Activated T-helper 17 cell treated with anti-CD3 and anti-CD28 coated beads, Interleukin-2, amount 50 U/mL, for 72 hours (primary cell): Measurements from ENCODE around the gene GALNT11. TPM values are rescaled to one million over a fixed set of nuclear protein-coding genes. Genes with fewer than 3 reads are reported as not detected.

Experiments used
- ATAC-seq: fragments of 150-1000 bp; cut with Tn5 transposase; replicated peaks from 2 replicates; pipeline ENCODE4 v1.10.0; 2021; ENCODE audit warnings: mild to moderate bottlenecking, moderate library complexity
- H3K27ac Mint-ChIP-seq: one replicate; pipeline ENCODE4 v1.8.0; 2022; ENCODE audit warnings: mixed read lengths
- H3K27me3 Mint-ChIP-seq: one replicate; pipeline ENCODE4 v1.8.0; 2022; ENCODE audit warnings: mixed read lengths
- H3K36me3 Mint-ChIP-seq: one replicate; pipeline ENCODE4 v1.8.0; 2022; ENCODE audit warnings: low read depth, mild to moderate bottlenecking, mixed read lengths
- H3K4me1 Mint-ChIP-seq: one replicate; pipeline ENCODE4 v1.8.0; 2022; ENCODE audit warnings: mixed read lengths
- H3K4me3 Mint-ChIP-seq: one replicate; pipeline ENCODE4 v1.8.0; 2022; ENCODE audit warnings: mild to moderate bottlenecking, mixed read lengths
- H3K9me3 Mint-ChIP-seq: one replicate; pipeline ENCODE4 v1.8.0; 2022; ENCODE audit warnings: mixed read lengths
- total RNA-seq, 2 donors: library from RNA; stranded (reverse); gene quantifications; one replicate each; pipeline ENCODE4 v1.2.3, GENCODE V29; 2022

The GALNT11 gene
- total RNA-seq, 2 donors from 2014 or later = 18.9 to 20.3 TPM

DNA sequence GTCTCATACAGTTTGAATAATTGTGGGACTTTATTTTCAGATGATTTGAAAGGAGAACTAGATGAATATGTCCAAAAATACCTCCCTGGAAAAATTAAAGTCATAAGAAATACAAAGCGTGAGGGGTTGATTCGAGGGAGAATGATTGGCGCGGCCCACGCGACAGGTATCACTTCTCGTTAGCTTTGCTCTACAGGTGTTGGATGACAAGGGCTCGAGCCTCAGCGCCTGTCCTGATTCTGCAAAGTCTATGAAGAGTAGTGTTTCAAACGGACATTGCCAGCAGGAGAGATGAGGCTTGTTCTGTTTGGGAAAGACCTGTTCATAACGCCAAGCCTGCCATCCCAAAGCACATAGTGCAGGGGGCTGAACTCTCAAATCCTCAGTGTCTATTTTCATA lies 79.7 kb downstream of the GALNT11 start:
- no peaks in the 10 kb centered on the region for H3K9me3 Mint-ChIP-seq
- peaks cover 4% of the 10 kb centered on the region for H3K4me1 Mint-ChIP-seq
- no peak overlapping the region for H3K4me3 Mint-ChIP-seq
- H3K27ac Mint-ChIP-seq = no peak overlapping the region
- H3K36me3 Mint-ChIP-seq = peaks cover 79% of the 10 kb centered on the region
- ATAC-seq = no peak
- no peaks in the 10 kb centered on the region for H3K27me3 Mint-ChIP-seq

DNA sequence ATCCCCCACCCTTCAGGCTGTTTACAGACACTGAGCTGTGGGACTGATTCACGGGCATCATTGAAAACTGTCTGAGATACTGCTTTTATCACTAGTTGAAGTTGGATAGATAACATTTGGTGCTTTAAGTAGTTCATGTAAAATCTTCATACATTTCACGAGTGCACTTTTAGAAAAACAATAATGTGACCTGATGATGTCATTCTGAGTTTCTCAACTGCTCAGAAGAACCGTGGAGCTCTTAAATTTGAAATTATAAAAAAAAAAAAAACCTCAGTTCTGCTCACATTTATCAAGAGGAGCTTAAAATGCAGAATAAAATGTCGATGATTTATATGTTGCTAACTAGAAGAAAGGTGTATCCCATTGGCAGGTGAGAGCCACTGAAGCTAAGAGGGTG lies 81.5 kb downstream of the GALNT11 start:
- ATAC-seq = no peak
- H3K4me3 Mint-ChIP-seq = no peak overlapping the region
- H3K27me3 Mint-ChIP-seq = no peaks in the 10 kb centered on the region
- H3K9me3 Mint-ChIP-seq = no peaks in the 10 kb centered on the region
- H3K27ac Mint-ChIP-seq = peak overlapping the region; percentile 46
- peaks cover 76% of the 10 kb centered on the region for H3K36me3 Mint-ChIP-seq
- H3K4me1 Mint-ChIP-seq = peaks cover 4% of the 10 kb centered on the region

DNA sequence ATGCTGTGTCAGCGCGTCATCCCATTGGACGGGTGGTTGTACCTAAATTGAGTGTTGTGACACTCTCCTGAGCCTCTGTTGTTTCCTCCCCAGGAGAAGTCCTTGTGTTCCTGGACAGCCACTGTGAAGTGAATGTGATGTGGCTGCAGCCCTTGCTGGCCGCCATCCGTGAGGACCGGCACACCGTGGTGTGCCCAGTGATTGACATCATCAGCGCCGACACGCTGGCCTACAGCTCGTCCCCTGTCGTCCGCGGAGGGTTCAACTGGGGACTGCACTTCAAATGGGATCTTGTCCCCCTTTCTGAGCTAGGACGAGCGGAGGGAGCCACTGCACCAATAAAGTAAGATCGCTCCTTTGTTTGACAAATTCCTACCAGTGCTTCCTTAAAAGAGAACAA lies 82.5 kb downstream of the GALNT11 start:
- H3K36me3 Mint-ChIP-seq = peaks cover 68% of the 10 kb centered on the region
- H3K27ac Mint-ChIP-seq = no peak overlapping the region
- H3K27me3 Mint-ChIP-seq = no peaks in the 10 kb centered on the region
- peaks cover 4% of the 10 kb centered on the region for H3K4me1 Mint-ChIP-seq
- no peaks in the 10 kb centered on the region for H3K9me3 Mint-ChIP-seq
- H3K4me3 Mint-ChIP-seq = no peak overlapping the region
- no peak for ATAC-seq

DNA sequence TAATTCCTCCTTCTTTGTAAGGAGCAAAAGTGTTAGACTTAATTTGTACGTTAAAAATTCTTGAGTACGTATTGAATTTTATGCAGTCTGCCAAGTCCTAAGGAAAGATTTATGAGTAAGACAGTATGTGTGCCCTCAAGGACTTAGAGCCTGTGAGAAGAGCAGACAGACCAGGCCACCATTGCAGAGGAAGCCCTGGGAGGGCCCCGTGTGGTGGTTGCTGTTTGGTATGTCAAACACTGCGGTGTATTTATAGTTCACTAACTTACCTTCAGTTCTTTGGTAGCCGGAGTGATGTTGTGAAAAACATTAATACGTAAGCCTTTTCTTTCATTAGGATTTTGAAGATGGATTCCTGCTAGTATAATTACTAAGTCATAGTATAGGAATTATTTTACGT lies 82.9 kb downstream of the GALNT11 start:
- Mint-ChIP-seq H3K27me3 (no peaks in the 10 kb centered on the region), H3K9me3 (no peaks in the 10 kb centered on the region), H3K27ac (no peak overlapping the region), H3K4me1 (peaks cover 4% of the 10 kb centered on the region), H3K36me3 (peaks cover 68% of the 10 kb centered on the region), H3K4me3 (no peak overlapping the region)
- ATAC-seq = no peak

DNA sequence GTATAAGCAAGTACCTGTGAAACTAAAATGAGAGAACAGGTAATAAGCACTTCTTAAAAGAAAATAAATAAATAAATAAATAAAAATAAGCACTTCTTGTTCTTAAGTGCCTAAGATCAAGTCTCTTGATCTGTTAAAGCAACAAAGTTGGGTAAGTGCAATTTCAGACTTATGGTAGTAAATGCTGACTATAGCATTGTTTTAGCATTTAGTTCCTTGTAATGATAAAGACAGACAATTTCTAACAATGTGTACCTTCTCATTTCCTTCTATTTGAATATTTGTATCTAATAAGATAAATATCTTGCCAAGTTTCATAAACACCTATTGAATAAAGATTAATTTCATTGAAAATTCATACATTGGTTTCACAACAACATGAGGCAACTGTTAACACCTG lies 87.4 kb downstream of the GALNT11 start:
- peaks cover 65% of the 10 kb centered on the region for H3K36me3 Mint-ChIP-seq
- no peaks in the 10 kb centered on the region for H3K9me3 Mint-ChIP-seq
- no peaks in the 10 kb centered on the region for H3K27me3 Mint-ChIP-seq
- no peak for ATAC-seq
- peaks cover 4% of the 10 kb centered on the region for H3K4me1 Mint-ChIP-seq
- no peak overlapping the region for H3K4me3 Mint-ChIP-seq
- H3K27ac Mint-ChIP-seq = no peak overlapping the region

DNA sequence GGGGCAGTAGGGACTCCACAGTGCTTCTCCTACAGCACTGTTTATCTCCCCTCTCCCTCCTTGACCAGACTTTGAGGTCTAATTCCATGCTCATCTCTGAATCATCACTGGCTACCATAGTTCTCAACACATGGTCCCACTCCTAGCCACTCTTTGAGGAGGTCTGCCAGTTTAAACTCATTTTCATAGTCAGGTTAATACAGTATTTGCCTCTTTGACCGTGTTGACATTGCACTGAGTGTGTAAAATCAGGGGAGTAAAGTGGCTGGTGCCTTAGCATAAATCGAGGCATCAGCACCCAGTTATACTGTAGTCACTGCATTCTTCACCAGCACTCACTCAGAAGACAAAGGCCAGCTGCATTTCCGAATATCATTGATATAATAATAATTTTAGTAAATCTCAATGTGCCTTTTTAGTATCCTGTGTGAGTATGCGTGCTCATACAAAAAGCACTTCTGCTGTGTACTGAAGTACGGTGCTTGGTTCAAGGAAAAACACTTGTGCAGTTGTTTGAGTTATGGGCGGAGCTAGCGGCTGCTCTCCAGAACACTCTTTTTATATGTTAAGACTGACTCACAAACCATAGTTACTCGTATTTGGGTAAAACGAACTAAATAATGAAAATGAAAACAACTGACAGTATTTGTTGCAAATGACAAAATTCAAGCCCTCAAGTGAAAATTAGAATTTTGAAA lies 89.7 kb downstream of the GALNT11 start:
- Mint-ChIP-seq H3K9me3 (no peaks in the 10 kb centered on the region), H3K4me1 (no peaks in the 10 kb centered on the region), H3K27me3 (no peaks in the 10 kb centered on the region), H3K36me3 (peaks cover 65% of the 10 kb centered on the region), H3K4me3 (no peak overlapping the region), H3K27ac (no peak overlapping the region)
- no peak for ATAC-seq

GRCh38 chr7:152117356-152117755 lies 91.9 kb downstream of the GALNT11 start:
- H3K4me3 Mint-ChIP-seq = no peak overlapping the region
- H3K9me3 Mint-ChIP-seq = no peaks in the 10 kb centered on the region
- no peaks in the 10 kb centered on the region for H3K27me3 Mint-ChIP-seq
- peaks cover 2% of the 10 kb centered on the region for H3K4me1 Mint-ChIP-seq
- H3K27ac Mint-ChIP-seq = no peak overlapping the region
- peaks cover 77% of the 10 kb centered on the region for H3K36me3 Mint-ChIP-seq
- ATAC-seq = no peak

- ATAC-seq = no peak
- H3K4me1 Mint-ChIP-seq = peaks cover 7% of the 10 kb centered on the region
- peaks cover 4% of the 10 kb centered on the region for H3K9me3 Mint-ChIP-seq
- H3K36me3 Mint-ChIP-seq = peaks cover 85% of the 10 kb centered on the region
- no peaks in the 10 kb centered on the region for H3K27me3 Mint-ChIP-seq
- no peak overlapping the region for H3K4me3 Mint-ChIP-seq
- H3K27ac Mint-ChIP-seq = peak overlapping the region; percentile 38
Measured at GRCh38 chr7:152120210-152120609, 94.7 kb downstream of the GALNT11 start.

DNA sequence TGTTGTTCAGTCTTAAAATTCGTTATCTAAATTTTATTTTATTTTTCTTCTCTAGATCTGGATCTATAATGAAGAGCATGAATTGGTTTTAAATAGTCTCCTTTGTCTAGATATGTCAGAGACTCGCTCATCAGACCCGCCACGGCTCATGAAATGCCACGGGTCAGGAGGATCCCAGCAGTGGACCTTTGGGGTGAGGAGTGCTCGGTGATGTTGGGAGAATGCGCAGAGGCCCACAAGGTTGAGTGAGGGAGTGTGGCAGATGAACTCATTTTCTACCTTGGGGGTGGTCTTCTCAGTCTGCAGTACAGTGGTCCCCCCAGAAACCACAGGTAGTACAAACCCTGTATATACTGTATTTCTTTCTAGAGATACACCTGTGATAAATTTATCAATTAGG lies 95.3 kb downstream of the GALNT11 start:
- H3K36me3 Mint-ChIP-seq = peaks cover 90% of the 10 kb centered on the region
- H3K27me3 Mint-ChIP-seq = no peaks in the 10 kb centered on the region
- no peak for ATAC-seq
- H3K4me3 Mint-ChIP-seq = no peak overlapping the region
- peaks cover 4% of the 10 kb centered on the region for H3K9me3 Mint-ChIP-seq
- H3K4me1 Mint-ChIP-seq = peaks cover 7% of the 10 kb centered on the region
- H3K27ac Mint-ChIP-seq = peak overlapping the region; percentile 38

GRCh38 chr7:152121432-152121831 lies 96.0 kb downstream of the GALNT11 start:
- no peak for ATAC-seq
- H3K4me1 Mint-ChIP-seq = peaks cover 7% of the 10 kb centered on the region
- H3K27me3 Mint-ChIP-seq = no peaks in the 10 kb centered on the region
- peaks cover 93% of the 10 kb centered on the region for H3K36me3 Mint-ChIP-seq
- H3K4me3 Mint-ChIP-seq = no peak overlapping the region
- H3K9me3 Mint-ChIP-seq = peaks cover 4% of the 10 kb centered on the region
- H3K27ac Mint-ChIP-seq = no peak overlapping the region

- ATAC-seq = no peak
- Mint-ChIP-seq H3K27me3 (no peaks in the 10 kb centered on the region), H3K4me3 (no peak overlapping the region), H3K27ac (peak overlapping the region; percentile 59), H3K4me1 (peaks cover 7% of the 10 kb centered on the region), H3K36me3 (peaks cover 96% of the 10 kb centered on the region), H3K9me3 (peaks cover 4% of the 10 kb centered on the region)
Measured at GRCh38 chr7:152122540-152122939, 97.1 kb downstream of the GALNT11 start.

DNA sequence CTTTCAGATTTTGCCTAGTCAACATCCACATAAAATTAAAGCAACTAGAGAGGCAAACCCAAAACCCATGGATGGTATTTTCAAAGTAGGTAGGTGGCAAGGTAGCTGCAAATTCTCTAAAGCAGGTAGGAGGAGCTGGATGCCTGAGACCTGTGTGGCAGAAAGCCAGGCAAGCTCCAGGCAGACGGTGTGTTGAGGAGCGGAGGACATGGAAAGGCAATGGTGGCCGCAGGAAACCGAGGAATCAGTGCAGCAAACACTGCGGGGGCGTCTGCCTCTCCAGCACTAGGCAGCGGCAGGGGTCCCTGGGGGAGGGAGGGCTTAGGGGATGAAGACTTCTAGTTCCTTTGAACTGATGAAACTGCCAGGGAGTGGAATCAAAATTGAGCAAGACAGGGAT lies 101.3 kb downstream of the GALNT11 start:
- no peak overlapping the region for H3K4me3 Mint-ChIP-seq
- H3K4me1 Mint-ChIP-seq = peaks cover 7% of the 10 kb centered on the region
- no peak for ATAC-seq
- H3K36me3 Mint-ChIP-seq = peaks cover 91% of the 10 kb centered on the region
- peaks cover 4% of the 10 kb centered on the region for H3K9me3 Mint-ChIP-seq
- no peaks in the 10 kb centered on the region for H3K27me3 Mint-ChIP-seq
- no peak overlapping the region for H3K27ac Mint-ChIP-seq

- H3K27me3 Mint-ChIP-seq = no peaks in the 10 kb centered on the region
- peaks cover 89% of the 10 kb centered on the region for H3K36me3 Mint-ChIP-seq
- peaks cover 4% of the 10 kb centered on the region for H3K9me3 Mint-ChIP-seq
- H3K4me1 Mint-ChIP-seq = peaks cover 7% of the 10 kb centered on the region
- no peak overlapping the region for H3K4me3 Mint-ChIP-seq
- no peak for ATAC-seq
- H3K27ac Mint-ChIP-seq = peak overlapping the region; percentile 1
Measured at GRCh38 chr7:152127229-152127628, 101.8 kb downstream of the GALNT11 start.

- no peak for ATAC-seq
- no peak overlapping the region for H3K27ac Mint-ChIP-seq
Measured at GRCh38 chr7:152128252-152128651, 102.8 kb downstream of the GALNT11 start.

GRCh38 chr7:152128741-152129461 lies 103.4 kb downstream of the GALNT11 start:
- Mint-ChIP-seq H3K4me1 (no peaks in the 10 kb centered on the region), H3K4me3 (no peak overlapping the region), H3K9me3 (peaks cover 4% of the 10 kb centered on the region), H3K36me3 (peaks cover 81% of the 10 kb centered on the region), H3K27me3 (no peaks in the 10 kb centered on the region), H3K27ac (no peak overlapping the region)
- ATAC-seq = no peak

More at GRCh38 chr7:152128252-152128651, 102.8 kb downstream of the GALNT11 start:
- peaks cover 81% of the 10 kb centered on the region for H3K36me3 Mint-ChIP-seq
- no peak overlapping the region for H3K4me3 Mint-ChIP-seq
- no peaks in the 10 kb centered on the region for H3K4me1 Mint-ChIP-seq
- no peaks in the 10 kb centered on the region for H3K27me3 Mint-ChIP-seq
- H3K9me3 Mint-ChIP-seq = peaks cover 4% of the 10 kb centered on the region
